H9 (cell line): Measurements from ENCODE around the gene TRIM38. TPM values are rescaled to one million over a fixed set of nuclear protein-coding genes. Genes with fewer than 3 reads are reported as not detected.
A peak's percentile ranks its signal among the peaks of the same experiment; 100 is the strongest.

ENCODE experiments used
- DNase-seq: peaks from one replicate; pipeline ENCODE4 v3.0.0-alpha.2; 2017
- H2AFZ ChIP-seq: one replicate; pipeline ENCODE4 v1.6.1; 2013; ENCODE audit warnings: mild to moderate bottlenecking, low read length, control low read depth, moderate library complexity
- H2AK5ac ChIP-seq: 2 replicates; pipeline ENCODE4 v1.6.1; 2013; ENCODE audit warnings: low read length, control low read depth, mixed read lengths; ENCODE audit not compliant: insufficient read length
- H2BK120ac ChIP-seq: one replicate; pipeline ENCODE4 v1.6.1; 2013; ENCODE audit warnings: low read depth, mild to moderate bottlenecking, low read length, control low read depth, inconsistent platforms; ENCODE audit not compliant: poor library complexity, severe bottlenecking
- H2BK12ac ChIP-seq: 2 replicates; pipeline ENCODE4 v1.6.1; 2013; ENCODE audit warnings: low read length, control low read depth, mixed read lengths, low read depth; ENCODE audit not compliant: insufficient read length
- H2BK15ac ChIP-seq: 2 replicates; pipeline ENCODE4 v1.6.1; 2013; ENCODE audit warnings: low read depth, low read length, control low read depth
- H2BK20ac ChIP-seq: one replicate; pipeline ENCODE4 v1.6.1; 2013; ENCODE audit warnings: low read depth, mild to moderate bottlenecking, low read length, control low read depth, inconsistent platforms; ENCODE audit not compliant: poor library complexity, severe bottlenecking
- H2BK5ac ChIP-seq: 2 replicates; pipeline ENCODE4 v1.6.1; 2013; ENCODE audit warnings: low read length, control low read depth, mixed read lengths; ENCODE audit not compliant: insufficient read length
- H3K14ac ChIP-seq: 2 replicates; pipeline ENCODE4 v1.6.1; 2013; ENCODE audit warnings: low read length, control low read depth; ENCODE audit not compliant: insufficient read depth
- H3K18ac ChIP-seq: 2 replicates; pipeline ENCODE4 v1.6.1; 2013; ENCODE audit warnings: low read depth, mild to moderate bottlenecking, mixed read lengths, low read length, control low read depth; ENCODE audit not compliant: insufficient read length
- H3K23ac ChIP-seq: 2 replicates; pipeline ENCODE4 v1.6.1; 2013; ENCODE audit warnings: low read length, control low read depth, mixed read lengths, low read depth; ENCODE audit not compliant: insufficient read length
- H3K23me2 ChIP-seq: 2 replicates; pipeline ENCODE4 v1.6.1; 2013; ENCODE audit warnings: low read depth, mild to moderate bottlenecking, mixed read lengths, low read length, control low read depth; ENCODE audit not compliant: insufficient read length, poor library complexity, severe bottlenecking
- H3K27ac ChIP-seq: 2 replicates; pipeline ENCODE4 v1.5.1; 2013; ENCODE audit warnings: low read length, control low read depth, mixed read lengths, low read depth; ENCODE audit not compliant: insufficient read length
- H3K27me3 ChIP-seq: 2 replicates; pipeline ENCODE4 v1.6.1; 2013; ENCODE audit warnings: low read length, control low read depth, inconsistent platforms; ENCODE audit not compliant: insufficient read depth
- H3K4ac ChIP-seq: 2 replicates; pipeline ENCODE4 v1.6.1; 2013; ENCODE audit warnings: low read depth, mild to moderate bottlenecking, control low read depth, inconsistent platforms, low read length, moderate library complexity
- H3K4me1 ChIP-seq: 2 replicates; pipeline ENCODE4 v1.6.1; 2013; ENCODE audit warnings: low read length, control low read depth, inconsistent platforms; ENCODE audit not compliant: insufficient read depth
- H3K4me2 ChIP-seq: 2 replicates; pipeline ENCODE4 v1.6.1; 2013; ENCODE audit warnings: low read length, control low read depth, mixed read lengths; ENCODE audit not compliant: insufficient read length, insufficient read depth
- H3K56ac ChIP-seq: 2 replicates; pipeline ENCODE4 v1.6.1; 2013; ENCODE audit warnings: low read depth, mild to moderate bottlenecking, mixed read lengths, low read length, control low read depth; ENCODE audit not compliant: insufficient read length
- H3K79me1 ChIP-seq: 2 replicates; pipeline ENCODE4 v1.6.1; 2013; ENCODE audit warnings: low read depth, mild to moderate bottlenecking, moderate library complexity, low read length, control low read depth, inconsistent platforms; ENCODE audit not compliant: insufficient read depth, poor library complexity, severe bottlenecking
- H3K79me2 ChIP-seq: 2 replicates; pipeline ENCODE4 v1.6.1; 2013; ENCODE audit warnings: low read length, control low read depth, inconsistent platforms; ENCODE audit not compliant: insufficient read depth
- H3K9ac ChIP-seq: 2 replicates; pipeline ENCODE4 v1.6.1; 2013; ENCODE audit warnings: low read length, control low read depth, mixed read lengths; ENCODE audit not compliant: insufficient read length; ENCODE audit errors: extremely low read depth
- H3K9me3 ChIP-seq: one replicate; pipeline ENCODE4 v1.6.1; 2013; ENCODE audit warnings: low read depth, low read length, inconsistent platforms; ENCODE audit not compliant: control insufficient read depth
- H3T11ph ChIP-seq: one replicate; pipeline ENCODE4 v1.6.1; 2013; ENCODE audit warnings: mild to moderate bottlenecking, low read length, control low read depth, inconsistent platforms
- H4K20me1 ChIP-seq: one replicate; pipeline ENCODE4 v1.6.1; 2013; ENCODE audit not compliant: control insufficient read depth, insufficient read length, insufficient read depth
- H4K5ac ChIP-seq: 2 replicates; pipeline ENCODE4 v1.6.1; 2013; ENCODE audit warnings: low read depth, mild to moderate bottlenecking, mixed read lengths, low read length, control low read depth; ENCODE audit not compliant: insufficient read length
- H4K8ac ChIP-seq: replicated peaks from 2 replicates; pipeline ENCODE4 v1.6.1; 2013; ENCODE audit warnings: low read length, control low read depth, mixed read lengths, low read depth; ENCODE audit not compliant: insufficient read length
- H4K91ac ChIP-seq: 2 replicates; pipeline ENCODE4 v1.6.1; 2013; ENCODE audit warnings: low read depth, mild to moderate bottlenecking, moderate library complexity, mixed read lengths, low read length, control low read depth; ENCODE audit not compliant: insufficient read length
- H3K27ac Mint-ChIP-seq, 3 experiments: 2 replicates in 2 of 3; 3 replicates in 1 of 3; pipeline ENCODE4 v1.8.0; 2020 to 2021; ENCODE audit warnings: mixed read lengths in 3 of 3, mild to moderate bottlenecking in 1 of 3, moderate library complexity in 1 of 3
- H3K27me3 Mint-ChIP-seq: 2 replicates; pipeline ENCODE4 v1.8.0; 2021; ENCODE audit warnings: low read depth, mild to moderate bottlenecking, moderate library complexity, mixed read lengths
- H3K36me3 Mint-ChIP-seq, 3 experiments: 2 replicates in 2 of 3; 3 replicates in 1 of 3; pipeline ENCODE4 v1.8.0; 2020 to 2021; ENCODE audit warnings: low read depth in 3 of 3, mixed read lengths in 3 of 3; ENCODE audit not compliant: insufficient read depth in 1 of 3
- H3K4me1 Mint-ChIP-seq, 2 experiments: 2 replicates each; pipeline ENCODE4 v1.8.0; 2020; ENCODE audit warnings: mixed read lengths in 2 of 2
- H3K4me3 Mint-ChIP-seq, 2 experiments: 2 replicates in 1 of 2; 3 replicates in 1 of 2; pipeline ENCODE4 v1.8.0; 2020 to 2021; ENCODE audit warnings: mild to moderate bottlenecking in 2 of 2, mixed read lengths in 2 of 2, moderate library complexity in 1 of 2
- H3K9me3 Mint-ChIP-seq, 2 experiments: 2 replicates in 1 of 2; 3 replicates in 1 of 2; pipeline ENCODE4 v1.8.0; 2020; ENCODE audit warnings: mild to moderate bottlenecking in 2 of 2, mixed read lengths in 2 of 2, moderate library complexity in 1 of 2
- WGBS: extraction: QIAGEN DNeasy Blood & Tissue Kit; methylation state at CpG from one replicate; pipeline ENCODE4 v1.1.7; 2013; ENCODE audit warnings: missing lambda C conversion rate, low lambda C conversion rate, mixed read lengths; ENCODE audit not compliant: insufficient read length; ENCODE audit errors: extremely low coverage; 5-methylcytosine and 5-hydroxymethylcytosine counted together
- total RNA-seq: library from RNA; stranded (reverse); gene quantifications from 2 replicates; pipeline ENCODE4 v1.2.1, GENCODE V29; 2021
- TF ChIP-seq, protein P1 (sequence below): fragments of 200-600 bp; sonication (generic); conservative IDR thresholded peaks from 3 replicates; pipeline ENCODE4 v1.8.0; 2021; ENCODE audit warnings: antibody characterized with exemption, mild to moderate bottlenecking

Gene TRIM38
- total RNA-seq, 1 experiment from 2014 or later, result 0.61 TPM

DNA sequence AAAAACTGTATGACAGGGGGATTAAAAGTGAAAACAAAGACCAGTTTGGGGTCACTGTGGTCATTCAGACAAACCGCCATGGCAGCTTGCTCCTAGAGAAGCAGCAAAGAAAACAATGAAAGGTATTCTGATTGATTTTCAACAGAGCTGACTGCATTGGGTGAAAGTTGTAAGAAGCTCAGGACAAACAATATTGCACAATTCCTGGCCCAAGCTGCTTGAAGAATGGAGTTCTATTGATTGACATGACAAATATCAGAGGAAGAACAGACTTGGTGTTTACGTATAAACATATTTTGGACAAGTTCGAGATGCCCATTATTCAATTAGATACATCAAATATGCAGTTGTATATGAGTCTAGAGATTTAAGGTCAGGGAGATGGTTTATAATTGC, 62.0 kb downstream of the TRIM38 start:
- WGBS, result no CpG with 5 or more reads among the region's 3 CpGs
- Histone ChIP-seq H4K20me1 (no peaks in the 10 kb centered on the region), H3K18ac (no peak overlapping the region), H4K8ac (no peak overlapping the region), H3K79me1 (no peaks in the 10 kb centered on the region), H3K4me2 (no peak overlapping the region), H3K27ac (no peak overlapping the region), H2BK20ac (peak overlapping the region; percentile 34), H3K14ac (no peak overlapping the region), H2AFZ (no peak overlapping the region), H3T11ph (no peak overlapping the region), H2BK5ac (no peak overlapping the region), H3K23ac (no peak overlapping the region), H3K27me3 (no peaks in the 10 kb centered on the region), H3K9ac (no peak overlapping the region), H3K9me3 (no peaks in the 10 kb centered on the region), H2BK15ac (no peak overlapping the region), H3K56ac (no peak overlapping the region), H2BK120ac (no peak overlapping the region), H2BK12ac (no peak overlapping the region), H3K4ac (no peak overlapping the region), H4K5ac (no peak overlapping the region), H3K79me2 (no peaks in the 10 kb centered on the region), H4K91ac (no peak overlapping the region), H3K4me1 (no peaks in the 10 kb centered on the region; the same call in 1 of the 2 replicates), H3K23me2 (peaks cover 12% of the 10 kb centered on the region), H2AK5ac (no peak overlapping the region)
- DNase-seq, result no peak
- TF ChIP-seq, protein P1, sequence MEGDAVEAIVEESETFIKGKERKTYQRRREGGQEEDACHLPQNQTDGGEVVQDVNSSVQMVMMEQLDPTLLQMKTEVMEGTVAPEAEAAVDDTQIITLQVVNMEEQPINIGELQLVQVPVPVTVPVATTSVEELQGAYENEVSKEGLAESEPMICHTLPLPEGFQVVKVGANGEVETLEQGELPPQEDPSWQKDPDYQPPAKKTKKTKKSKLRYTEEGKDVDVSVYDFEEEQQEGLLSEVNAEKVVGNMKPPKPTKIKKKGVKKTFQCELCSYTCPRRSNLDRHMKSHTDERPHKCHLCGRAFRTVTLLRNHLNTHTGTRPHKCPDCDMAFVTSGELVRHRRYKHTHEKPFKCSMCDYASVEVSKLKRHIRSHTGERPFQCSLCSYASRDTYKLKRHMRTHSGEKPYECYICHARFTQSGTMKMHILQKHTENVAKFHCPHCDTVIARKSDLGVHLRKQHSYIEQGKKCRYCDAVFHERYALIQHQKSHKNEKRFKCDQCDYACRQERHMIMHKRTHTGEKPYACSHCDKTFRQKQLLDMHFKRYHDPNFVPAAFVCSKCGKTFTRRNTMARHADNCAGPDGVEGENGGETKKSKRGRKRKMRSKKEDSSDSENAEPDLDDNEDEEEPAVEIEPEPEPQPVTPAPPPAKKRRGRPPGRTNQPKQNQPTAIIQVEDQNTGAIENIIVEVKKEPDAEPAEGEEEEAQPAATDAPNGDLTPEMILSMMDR, result no peak
- no peaks in the 10 kb centered on the region for H3K36me3 Mint-ChIP-seq
- peak overlapping the region in 1 of 3 experiments; percentile 63; a peak in 2 of 7 replicates for H3K27ac Mint-ChIP-seq
- peaks cover 61 to 66% of the 10 kb centered on the region in 2 experiments for H3K4me1 Mint-ChIP-seq
- H3K9me3 Mint-ChIP-seq, result no peaks in the 10 kb centered on the region; a peak in 1 of 5 replicates
- H3K4me3 Mint-ChIP-seq, result no peak overlapping the region
- H3K27me3 Mint-ChIP-seq, result no peaks in the 10 kb centered on the region; the same call in 1 of the 2 replicates
